Panc1 (cell line): ENCODE measurements around the gene MTHFD2L. TPM values are rescaled to one million over a fixed set of nuclear protein-coding genes. Genes with fewer than 3 reads are reported as not detected.

Experiments used
- ATAC-seq: fragments of 200-7000 bp; cut with Tn5 transposase; 2 replicates; pipeline ENCODE4 v1.9.1; 2020; ENCODE audit warnings: mild to moderate bottlenecking, moderate library complexity
- BruUV-seq: library from RNA; stranded (reverse); fragments of 400-500 nt; replicated peaks from 2 replicates; lab custom pipeline; 2021; lab: Mats Ljungman, UMichigan
- CTCF ChIA-PET: fragments of 300-600 bp; sonication (Branson Sonifier 250); formaldehyde crosslinking; loops from one replicate; lab custom pipeline; 2022; ENCODE audit warnings: antibody characterized with exemption; lab: Charles Lee
- POLR2A ChIA-PET: fragments of 300-600 bp; sonication (Branson Sonifier 250); formaldehyde crosslinking; loops from one replicate; lab custom pipeline; 2022; ENCODE audit warnings: antibody characterized with exemption; lab: Charles Lee
- DNase-seq: peaks from one replicate; pipeline ENCODE4 v3.0.0-alpha.2; 2010; ENCODE audit warnings: low read depth, low spot score
- H3K27ac ChIP-seq: 2 replicates; pipeline ENCODE4 v1.5.1; 2011; ENCODE audit warnings: mild to moderate bottlenecking, low read length, inconsistent platforms
- H3K27me3 ChIP-seq: fragments of 200-500 bp; sonication (Bioruptor generic); 2 replicates; pipeline ENCODE4 v1.6.0; 2014; ENCODE audit warnings: low read length, inconsistent platforms; ENCODE audit not compliant: control insufficient read depth, insufficient read depth
- H3K36me3 ChIP-seq: fragments of 200-500 bp; sonication (Bioruptor generic); 2 replicates; pipeline ENCODE4 v1.5.1; 2014; ENCODE audit warnings: inconsistent platforms, mild to moderate bottlenecking, low read length, moderate library complexity; ENCODE audit not compliant: control insufficient read depth, insufficient read depth
- H3K4me1 ChIP-seq: 2 replicates; pipeline ENCODE4 v1.5.1; 2011; ENCODE audit warnings: inconsistent platforms, mild to moderate bottlenecking, low read length, moderate library complexity; ENCODE audit not compliant: control insufficient read depth, insufficient read depth
- H3K4me3 ChIP-seq, 2 experiments: 2 replicates each; pipeline ENCODE4 v1.5.1; 2011 to 2012; ENCODE audit warnings: low read depth in 2 of 2, low read length in 2 of 2, mild to moderate bottlenecking in 2 of 2, inconsistent platforms in 1 of 2, moderate library complexity in 1 of 2
- H3K9me3 ChIP-seq: fragments of 200-500 bp; sonication (Bioruptor generic); 2 replicates; pipeline ENCODE4 v1.5.1; 2014; ENCODE audit warnings: low read depth, mild to moderate bottlenecking, inconsistent platforms, low read length, moderate library complexity; ENCODE audit not compliant: control insufficient read depth, insufficient read depth
- CTCF ChIP-seq: fragments of 450-650 bp; IDR thresholded peaks from 2 replicates; pipeline ENCODE4 v1.5.1; 2017; ENCODE audit warnings: mild to moderate bottlenecking
- POLR2AphosphoS5 ChIP-seq: IDR thresholded peaks from 2 replicates; pipeline ENCODE4 v1.6.1; 2012; ENCODE audit warnings: mild to moderate bottlenecking, low read depth, low read length, moderate library complexity
- SIN3A ChIP-seq: IDR thresholded peaks from 2 replicates; pipeline ENCODE4 v1.6.1; 2012; ENCODE audit warnings: low read depth, mild to moderate bottlenecking, low read length, moderate library complexity, borderline replicate concordance; ENCODE audit not compliant: insufficient read depth
- TCF7L2 ChIP-seq: IDR thresholded peaks from 2 replicates; pipeline ENCODE4 v1.6.1; 2011; ENCODE audit warnings: mild to moderate bottlenecking, low read depth, low read length, inconsistent platforms
- in situ Hi-C: cut with HindIII; loops from 2 replicates; pipeline ENCODE4 v1.10.0; 2016; ENCODE audit warnings: low sequenced_read_pairs, low pct_unique_long_range_greater_than_20kb
- intact Hi-C: fragments of 100-400 bp; cut with micrococcal nuclease; formaldehyde crosslinking; loops from one replicate; pipeline ENCODE4 v1.10.0; 2022; ENCODE audit not compliant: unreplicated experiment
- total RNA-seq: library from RNA; stranded (reverse); gene quantifications from one replicate; pipeline ENCODE4 v1.2.1, GENCODE V29; 2021; ENCODE audit not compliant: unreplicated experiment
- TF ChIP-seq, protein P1 (sequence below), 2 experiments: IDR thresholded peaks; 2 replicates each; pipeline ENCODE4 v1.6.1; 2011 to 2012; ENCODE audit warnings: low read depth in 2 of 2, control low read depth in 1 of 2, low read length in 1 of 2, mild to moderate bottlenecking in 1 of 2, moderate library complexity in 1 of 2; ENCODE audit not compliant: insufficient read depth in 1 of 2

Gene MTHFD2L
- total RNA-seq, 1 experiment from 2014 or later = 6.6 TPM

DNA sequence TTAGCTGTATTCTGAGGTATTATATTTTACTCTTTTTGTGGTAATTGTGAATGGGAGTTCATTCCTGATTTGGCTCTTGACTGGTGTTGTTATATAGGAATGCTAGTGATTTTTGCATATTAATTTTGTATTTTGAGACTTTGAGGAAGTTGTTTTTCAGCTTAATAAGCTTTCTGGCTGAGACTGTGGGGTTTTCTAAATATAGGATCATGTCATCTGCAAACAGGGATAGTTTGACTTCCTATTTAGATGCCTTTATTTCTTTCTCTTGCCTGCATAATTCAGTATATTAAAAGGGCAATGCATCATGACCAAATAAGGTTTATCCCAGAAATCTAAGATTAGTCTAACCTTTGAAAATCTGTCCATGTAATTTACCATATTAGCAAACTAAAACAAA lies 105.6 kb downstream of the MTHFD2L start:
- in situ Hi-C loops (no loop called here), intact Hi-C loops (no loop called here)
- Histone ChIP-seq H3K9me3 (no peaks in the 10 kb centered on the region), H3K4me1 (no peaks in the 10 kb centered on the region), H3K36me3 (no peaks in the 10 kb centered on the region), H3K27me3 (no peaks in the 10 kb centered on the region), H3K4me3 (no peak overlapping the region), H3K27ac (no peak overlapping the region)
- CTCF ChIA-PET = no interaction called here
- BruUV-seq = no TSS peak
- no peak for DNase-seq
- POLR2A ChIA-PET = no interaction called here
- no peak for ATAC-seq
- no peak for TF ChIP-seq SIN3A
- TF ChIP-seq, protein P1, sequence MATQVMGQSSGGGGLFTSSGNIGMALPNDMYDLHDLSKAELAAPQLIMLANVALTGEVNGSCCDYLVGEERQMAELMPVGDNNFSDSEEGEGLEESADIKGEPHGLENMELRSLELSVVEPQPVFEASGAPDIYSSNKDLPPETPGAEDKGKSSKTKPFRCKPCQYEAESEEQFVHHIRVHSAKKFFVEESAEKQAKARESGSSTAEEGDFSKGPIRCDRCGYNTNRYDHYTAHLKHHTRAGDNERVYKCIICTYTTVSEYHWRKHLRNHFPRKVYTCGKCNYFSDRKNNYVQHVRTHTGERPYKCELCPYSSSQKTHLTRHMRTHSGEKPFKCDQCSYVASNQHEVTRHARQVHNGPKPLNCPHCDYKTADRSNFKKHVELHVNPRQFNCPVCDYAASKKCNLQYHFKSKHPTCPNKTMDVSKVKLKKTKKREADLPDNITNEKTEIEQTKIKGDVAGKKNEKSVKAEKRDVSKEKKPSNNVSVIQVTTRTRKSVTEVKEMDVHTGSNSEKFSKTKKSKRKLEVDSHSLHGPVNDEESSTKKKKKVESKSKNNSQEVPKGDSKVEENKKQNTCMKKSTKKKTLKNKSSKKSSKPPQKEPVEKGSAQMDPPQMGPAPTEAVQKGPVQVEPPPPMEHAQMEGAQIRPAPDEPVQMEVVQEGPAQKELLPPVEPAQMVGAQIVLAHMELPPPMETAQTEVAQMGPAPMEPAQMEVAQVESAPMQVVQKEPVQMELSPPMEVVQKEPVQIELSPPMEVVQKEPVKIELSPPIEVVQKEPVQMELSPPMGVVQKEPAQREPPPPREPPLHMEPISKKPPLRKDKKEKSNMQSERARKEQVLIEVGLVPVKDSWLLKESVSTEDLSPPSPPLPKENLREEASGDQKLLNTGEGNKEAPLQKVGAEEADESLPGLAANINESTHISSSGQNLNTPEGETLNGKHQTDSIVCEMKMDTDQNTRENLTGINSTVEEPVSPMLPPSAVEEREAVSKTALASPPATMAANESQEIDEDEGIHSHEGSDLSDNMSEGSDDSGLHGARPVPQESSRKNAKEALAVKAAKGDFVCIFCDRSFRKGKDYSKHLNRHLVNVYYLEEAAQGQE (IDR thresholded peaks at IDR 0.05; ENCODE audit: insufficient read depth in 1 of 2, low read depth in 2 of 2, low read length in 1 of 2) = no peak
- TF ChIP-seq TCF7L2 = no peak
- TF ChIP-seq POLR2AphosphoS5 = no peak
- TF ChIP-seq CTCF = no peak

- no TSS peak for BruUV-seq
- ChIA-PET CTCF (no interaction called here), POLR2A (no interaction called here)
- H3K27me3 ChIP-seq = no peaks in the 10 kb centered on the region
- in situ Hi-C loops = no loop called here
- H3K9me3 ChIP-seq = no peaks in the 10 kb centered on the region
- H3K27ac ChIP-seq = no peak overlapping the region
- DNase-seq (no peak), ATAC-seq (no peak)
- intact Hi-C loops = no loop called here
- H3K36me3 ChIP-seq = no peaks in the 10 kb centered on the region
- no peaks in the 10 kb centered on the region for H3K4me1 ChIP-seq
- no peak overlapping the region for H3K4me3 ChIP-seq
- TF ChIP-seq, protein P1 (IDR thresholded peaks at IDR 0.05; ENCODE audit: insufficient read depth in 1 of 2, low read depth in 2 of 2, low read length in 1 of 2) = no peak
- TF ChIP-seq CTCF = no peak
- no peak for TF ChIP-seq SIN3A
- TF ChIP-seq TCF7L2 = no peak
- TF ChIP-seq POLR2AphosphoS5 = no peak
These were observed 108.2 kb downstream of the MTHFD2L start for GRCh38 chr4:74266081-74266480.
